Measurements from ENCODE around the gene HIF1A.

The HIF1A gene

DNA sequence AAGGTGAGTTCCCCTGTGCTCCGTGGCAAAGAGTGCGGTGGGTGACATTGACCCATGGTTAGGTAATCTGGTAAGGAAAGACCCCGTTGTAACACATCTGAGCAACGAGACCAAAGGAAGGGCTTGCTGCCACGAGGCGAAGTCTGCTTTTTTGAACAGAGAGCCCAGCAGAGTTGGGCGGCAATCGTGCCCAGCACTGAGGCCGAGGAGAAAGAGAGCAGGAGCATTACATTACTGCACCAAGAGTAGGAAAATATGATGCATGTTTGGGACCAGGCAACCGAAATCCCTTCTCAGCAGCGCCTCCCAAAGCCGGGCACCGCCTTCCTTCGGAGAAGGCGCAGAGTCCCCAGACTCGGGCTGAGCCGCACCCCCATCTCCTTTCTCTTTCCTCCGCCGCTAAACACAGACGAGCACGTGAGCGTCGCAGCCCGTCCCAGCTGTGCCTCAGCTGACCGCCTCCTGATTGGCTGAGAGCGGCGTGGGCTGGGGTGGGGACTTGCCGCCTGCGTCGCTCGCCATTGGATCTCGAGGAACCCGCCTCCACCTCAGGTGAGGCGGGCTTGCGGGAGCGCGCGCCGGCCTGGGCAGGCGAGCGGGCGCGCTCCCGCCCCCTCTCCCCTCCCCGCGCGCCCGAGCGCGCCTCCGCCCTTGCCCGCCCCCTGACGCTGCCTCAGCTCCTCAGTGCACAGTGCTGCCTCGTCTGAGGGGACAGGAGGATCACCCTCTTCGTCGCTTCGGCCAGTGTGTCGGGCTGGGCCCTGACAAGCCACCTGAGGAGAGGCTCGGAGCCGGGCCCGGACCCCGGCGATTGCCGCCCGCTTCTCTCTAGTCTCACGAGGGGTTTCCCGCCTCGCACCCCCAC lies at the start of gene HIF1A:
HIF1A (plus strand) TSS at position 684 of the 865 bp plus-strand sequence. CDS start 292 bp downstream, outside the sequence.
- H3K36me3 ChIP-seq (ENCODE audit: insufficient read depth, insufficient read length, low read length) = no peaks in the 10 kb centered on the region
- no peaks in the 10 kb centered on the region for H3K9me3 ChIP-seq (ENCODE audit: insufficient read depth, low read length)
- no peak for TF ChIP-seq SUZ12 (IDR thresholded peaks at IDR 0.05; ENCODE audit: extremely low read depth, insufficient read depth, insufficient read length)
- no peak for TF ChIP-seq ZNF274 (IDR thresholded peaks at IDR 0.05; ENCODE audit: low read depth, low read length)
- no peak for TF ChIP-seq YY1 (IDR thresholded peaks at IDR 0.05; ENCODE audit: insufficient read depth, insufficient read length)
- peak; percentile 93 for DNase-seq (ENCODE audit: low read depth, low spot score)
- no peaks in the 10 kb centered on the region for H3K27me3 ChIP-seq (ENCODE audit: insufficient read depth, insufficient read length)
- peak within 1 kb of the TSS; percentile 97 for H3K9ac ChIP-seq (ENCODE audit: insufficient read length, low read depth)
- H3K4me3 ChIP-seq (ENCODE audit: insufficient read length, low read depth) = peak within 1 kb of the TSS; percentile 84
- no peaks in the 10 kb centered on the region for H3K4me1 ChIP-seq (ENCODE audit: insufficient read depth, insufficient read length)

DNA sequence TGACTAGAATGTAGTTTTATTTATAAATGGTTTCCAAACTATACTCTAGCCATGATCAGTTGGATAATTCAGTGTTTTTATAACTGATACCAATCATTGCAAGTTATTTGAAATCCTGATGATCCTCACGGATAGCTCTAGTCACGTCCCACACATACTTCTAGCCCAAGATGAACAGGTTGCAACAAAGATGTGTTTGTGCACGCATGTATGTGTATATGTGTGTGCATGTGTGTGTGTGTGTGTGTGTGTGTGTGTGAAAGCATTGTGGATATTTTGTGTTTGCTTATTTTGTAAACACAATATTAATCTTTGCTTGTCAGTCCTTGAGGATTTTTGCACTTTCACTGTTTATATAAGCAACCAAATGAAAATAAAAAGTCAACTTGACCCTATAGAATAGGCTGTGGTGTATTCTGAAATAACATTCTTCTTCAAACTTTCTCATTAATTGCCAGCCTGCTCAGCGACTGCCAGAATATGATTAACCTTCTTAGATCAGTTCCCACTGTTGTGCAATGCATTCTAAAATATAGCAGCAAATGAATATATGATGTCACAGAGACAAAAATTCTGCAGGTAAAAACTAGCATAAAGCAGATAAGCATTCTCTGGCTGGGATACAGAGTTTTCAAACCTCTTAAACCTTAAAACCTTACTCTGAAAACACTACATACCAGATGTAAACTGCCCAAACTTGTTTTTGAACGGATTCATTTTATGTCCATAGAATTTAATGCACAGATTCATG lies 48.8 kb upstream of the HIF1A start:
- H3K9ac ChIP-seq (ENCODE audit: insufficient read length, low read depth) = no peak overlapping the region
- H3K4me1 ChIP-seq (ENCODE audit: insufficient read depth, insufficient read length) = no peaks in the 10 kb centered on the region
- no peak for TF ChIP-seq SUZ12 (IDR thresholded peaks at IDR 0.05; ENCODE audit: extremely low read depth, insufficient read depth, insufficient read length)
- TF ChIP-seq ZNF274 (IDR thresholded peaks at IDR 0.05; ENCODE audit: low read depth, low read length) = no peak
- no peak for TF ChIP-seq YY1 (IDR thresholded peaks at IDR 0.05; ENCODE audit: insufficient read depth, insufficient read length)
- H3K27me3 ChIP-seq (ENCODE audit: insufficient read depth, insufficient read length) = no peaks in the 10 kb centered on the region
- DNase-seq (ENCODE audit: low read depth, low spot score) = no peak
- no peaks in the 10 kb centered on the region for H3K36me3 ChIP-seq (ENCODE audit: insufficient read depth, insufficient read length, low read length)
- H3K4me3 ChIP-seq (ENCODE audit: insufficient read length, low read depth) = no peak overlapping the region
- H3K9me3 ChIP-seq (ENCODE audit: insufficient read depth, low read length) = no peaks in the 10 kb centered on the region

DNA sequence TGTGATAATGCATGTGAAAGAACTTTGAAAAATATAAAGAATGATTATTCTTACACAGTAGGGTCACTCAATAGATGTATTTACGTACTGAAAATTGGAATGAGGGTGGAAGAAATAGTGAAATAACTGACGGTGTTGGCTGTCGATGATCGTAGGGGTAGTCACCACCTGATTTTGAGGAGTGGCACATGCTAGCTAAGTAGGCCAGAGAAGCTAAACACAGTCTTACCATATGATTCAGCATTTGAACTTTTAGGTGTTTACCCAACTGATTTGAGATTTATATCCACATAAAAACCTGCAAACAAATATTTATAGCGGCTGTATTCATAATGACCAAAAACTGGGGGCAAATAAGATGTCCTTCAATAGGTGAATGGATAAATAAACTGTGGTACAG lies 47.6 kb upstream of the HIF1A start:
- no peaks in the 10 kb centered on the region for H3K4me1 ChIP-seq (ENCODE audit: insufficient read depth, insufficient read length)
- DNase-seq (ENCODE audit: low read depth, low spot score) = no peak
- H3K9me3 ChIP-seq (ENCODE audit: insufficient read depth, low read length) = no peaks in the 10 kb centered on the region
- H3K27me3 ChIP-seq (ENCODE audit: insufficient read depth, insufficient read length) = no peaks in the 10 kb centered on the region
- no peak for TF ChIP-seq SUZ12 (IDR thresholded peaks at IDR 0.05; ENCODE audit: extremely low read depth, insufficient read depth, insufficient read length)
- no peak for TF ChIP-seq YY1 (IDR thresholded peaks at IDR 0.05; ENCODE audit: insufficient read depth, insufficient read length)
- TF ChIP-seq ZNF274 (IDR thresholded peaks at IDR 0.05; ENCODE audit: low read depth, low read length) = no peak
- H3K9ac ChIP-seq (ENCODE audit: insufficient read length, low read depth) = no peak overlapping the region
- H3K36me3 ChIP-seq (ENCODE audit: insufficient read depth, insufficient read length, low read length) = no peaks in the 10 kb centered on the region
- no peak overlapping the region for H3K4me3 ChIP-seq (ENCODE audit: insufficient read length, low read depth)

DNA sequence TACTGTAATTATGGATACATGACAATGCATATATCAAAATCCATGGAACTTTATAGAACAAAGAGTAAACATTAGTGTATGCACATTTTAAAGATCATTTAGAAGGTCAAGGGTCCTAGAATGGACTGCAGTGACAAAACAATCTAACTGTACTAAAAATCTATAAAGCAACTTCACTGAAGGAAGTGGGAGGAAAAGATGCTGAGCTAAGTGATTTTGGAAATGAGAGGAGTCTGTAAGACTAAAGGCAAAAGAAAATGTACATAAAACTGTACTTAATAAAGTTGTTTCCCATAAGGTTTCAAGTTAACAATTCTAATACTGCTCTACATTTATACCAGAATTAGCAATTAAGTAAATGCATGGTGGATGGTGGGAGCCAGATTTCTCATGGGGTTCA lies 46.9 kb upstream of the HIF1A start:
- no peak overlapping the region for H3K4me3 ChIP-seq (ENCODE audit: insufficient read length, low read depth)
- H3K4me1 ChIP-seq (ENCODE audit: insufficient read depth, insufficient read length) = no peaks in the 10 kb centered on the region
- TF ChIP-seq SUZ12 (IDR thresholded peaks at IDR 0.05; ENCODE audit: extremely low read depth, insufficient read depth, insufficient read length) (no peak), ZNF274 (IDR thresholded peaks at IDR 0.05; ENCODE audit: low read depth, low read length) (no peak), YY1 (IDR thresholded peaks at IDR 0.05; ENCODE audit: insufficient read depth, insufficient read length) (no peak)
- H3K36me3 ChIP-seq (ENCODE audit: insufficient read depth, insufficient read length, low read length) = no peaks in the 10 kb centered on the region
- no peaks in the 10 kb centered on the region for H3K9me3 ChIP-seq (ENCODE audit: insufficient read depth, low read length)
- H3K9ac ChIP-seq (ENCODE audit: insufficient read length, low read depth) = no peak overlapping the region
- DNase-seq (ENCODE audit: low read depth, low spot score) = no peak
- H3K27me3 ChIP-seq (ENCODE audit: insufficient read depth, insufficient read length) = no peaks in the 10 kb centered on the region

DNA sequence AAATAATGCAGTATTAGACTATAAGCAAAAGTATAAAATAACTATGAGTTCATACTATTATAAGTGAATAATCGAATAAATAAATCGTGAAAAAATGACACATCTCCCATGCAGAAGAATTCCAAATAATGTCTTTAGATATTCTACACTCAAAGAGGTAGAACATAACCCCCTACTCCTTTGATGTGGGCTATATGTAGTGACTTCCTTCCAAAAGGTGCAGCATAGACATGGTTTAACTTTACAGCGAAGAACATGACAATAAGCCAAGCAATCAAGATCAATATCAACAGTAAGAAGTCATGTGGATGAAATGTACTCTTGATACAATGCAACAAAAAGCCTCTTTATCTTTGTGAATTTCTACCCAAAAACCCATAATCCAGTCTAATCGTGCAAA lies 46.0 kb upstream of the HIF1A start:
- H3K4me1 ChIP-seq (ENCODE audit: insufficient read depth, insufficient read length) = no peaks in the 10 kb centered on the region

DNA sequence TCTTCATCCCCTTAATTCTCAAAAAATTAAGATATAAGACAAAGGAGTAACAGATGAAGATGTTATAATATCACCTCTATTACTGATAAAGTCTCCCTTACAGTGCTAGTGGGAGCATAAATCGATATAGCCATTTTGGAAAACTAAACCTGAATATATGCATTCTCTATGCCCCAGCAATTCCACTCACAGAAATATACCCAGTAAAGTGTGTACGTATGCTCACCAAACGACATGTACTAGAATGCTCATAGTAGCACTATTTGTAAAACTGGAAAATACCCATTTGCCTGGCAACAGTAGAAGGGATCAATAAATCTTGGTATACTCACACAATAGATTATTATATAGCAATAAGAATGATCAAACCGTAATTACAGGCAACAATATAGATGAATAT lies 44.0 kb upstream of the HIF1A start:
- Histone ChIP-seq H3K4me3 (ENCODE audit: insufficient read length, low read depth) (no peak overlapping the region), H3K27me3 (ENCODE audit: insufficient read depth, insufficient read length) (no peaks in the 10 kb centered on the region), H3K36me3 (ENCODE audit: insufficient read depth, insufficient read length, low read length) (no peaks in the 10 kb centered on the region), H3K9me3 (ENCODE audit: insufficient read depth, low read length) (no peaks in the 10 kb centered on the region), H3K4me1 (ENCODE audit: insufficient read depth, insufficient read length) (no peaks in the 10 kb centered on the region), H3K9ac (ENCODE audit: insufficient read length, low read depth) (no peak overlapping the region)
- TF ChIP-seq ZNF274 (IDR thresholded peaks at IDR 0.05; ENCODE audit: low read depth, low read length) (no peak), YY1 (IDR thresholded peaks at IDR 0.05; ENCODE audit: insufficient read depth, insufficient read length) (no peak), SUZ12 (IDR thresholded peaks at IDR 0.05; ENCODE audit: extremely low read depth, insufficient read depth, insufficient read length) (no peak)
- no peak for DNase-seq (ENCODE audit: low read depth, low spot score)

More for the DNA sequence above, 46.0 kb upstream of the HIF1A start:
- H3K9ac ChIP-seq (ENCODE audit: insufficient read length, low read depth) = no peak overlapping the region
- H3K9me3 ChIP-seq (ENCODE audit: insufficient read depth, low read length) = no peaks in the 10 kb centered on the region
- H3K36me3 ChIP-seq (ENCODE audit: insufficient read depth, insufficient read length, low read length) = no peaks in the 10 kb centered on the region
- no peaks in the 10 kb centered on the region for H3K27me3 ChIP-seq (ENCODE audit: insufficient read depth, insufficient read length)
- TF ChIP-seq YY1 (IDR thresholded peaks at IDR 0.05; ENCODE audit: insufficient read depth, insufficient read length) = no peak
- no peak for TF ChIP-seq SUZ12 (IDR thresholded peaks at IDR 0.05; ENCODE audit: extremely low read depth, insufficient read depth, insufficient read length)
- TF ChIP-seq ZNF274 (IDR thresholded peaks at IDR 0.05; ENCODE audit: low read depth, low read length) = no peak
- H3K4me3 ChIP-seq (ENCODE audit: insufficient read length, low read depth) = no peak overlapping the region
- DNase-seq (ENCODE audit: low read depth, low spot score) = no peak

Data from NT2/D1 (cell line).